ENCODE data around the gene SCG5. TPM values are rescaled to one million over a fixed set of nuclear protein-coding genes. Genes with fewer than 3 reads are reported as not detected.
A peak's percentile ranks its signal among the peaks of the same experiment; 100 is the strongest.

The SCG5 gene
- total and polyA plus RNA-seq, 2 of the 13 experiments (the other 11 are each of a cell fraction or from before 2014, with no cell fraction given): 2.3 to 3.5 TPM

- TF ChIP-seq ZNF773 (CRISPR knock-in tag; IDR thresholded peaks at IDR 0.05; ENCODE audit: borderline replicate concordance) (no peak), THAP9 (CRISPR knock-in tag; IDR thresholded peaks at IDR 0.05; ENCODE audit: borderline replicate concordance) (no peak), JARID2 (CRISPR knock-in tag; IDR thresholded peaks at IDR 0.05; ENCODE audit: insufficient replicate concordance) (no peak), FOXA1 (IDR thresholded peaks at IDR 0.05) (no peak), FOXA1 (CRISPR knock-in tag; IDR thresholded peaks at IDR 0.05) (peak; percentile 70), ZSCAN20 (CRISPR knock-in tag; IDR thresholded peaks at IDR 0.05; ENCODE audit: borderline replicate concordance) (no peak), SETDB1 (CRISPR knock-in tag; IDR thresholded peaks at IDR 0.05; ENCODE audit: borderline replicate concordance) (no peak), ZNF224 (CRISPR knock-in tag; IDR thresholded peaks at IDR 0.05) (no peak), ATF6 (CRISPR knock-in tag; conservative IDR thresholded peaks at IDR 0.05) (no peak), KDM6A (CRISPR knock-in tag; IDR thresholded peaks at IDR 0.05; ENCODE audit: low read depth) (peak; percentile 55), SNRNP70 (IDR thresholded peaks at IDR 0.05; ENCODE audit: low read depth, low read length) (no peak), KDM2A (CRISPR knock-in tag; IDR thresholded peaks at IDR 0.05; ENCODE audit: borderline replicate concordance, low read depth) (no peak), ZNF75D (CRISPR knock-in tag; IDR thresholded peaks at IDR 0.05; ENCODE audit: borderline replicate concordance) (no peak), ZNF543 (CRISPR knock-in tag; IDR thresholded peaks at IDR 0.05) (no peak), ZBTB39 (CRISPR knock-in tag; IDR thresholded peaks at IDR 0.05) (no peak), ZFYVE20 (CRISPR knock-in tag; IDR thresholded peaks at IDR 0.05; ENCODE audit: borderline replicate concordance, low read depth) (no peak), RFXANK (CRISPR knock-in tag; IDR thresholded peaks at IDR 0.05) (no peak), TCF12 (IDR thresholded peaks at IDR 0.05) (no peak), TCF12 (CRISPR knock-in tag; IDR thresholded peaks at IDR 0.05) (no peak), ZNF512 (CRISPR knock-in tag; IDR thresholded peaks at IDR 0.05) (no peak), SALL2 (CRISPR knock-in tag; IDR thresholded peaks at IDR 0.05) (no peak), NAIF1 (CRISPR knock-in tag; IDR thresholded peaks at IDR 0.05; ENCODE audit: borderline replicate concordance) (no peak; the same call in 1 of the 2 replicates), CENPBD1 (CRISPR knock-in tag; IDR thresholded peaks at IDR 0.05; ENCODE audit: borderline replicate concordance, low read depth) (no peak)
Observed at GRCh38 chr15:32677238-32677750, 35.8 kb downstream of the SCG5 start (continued).
